DMS 273 (cell line): ENCODE measurements around the gene USP49.
"Not testable (repeated sequence)": the region's sequence is repeated elsewhere in the genome, so short reads cannot be mapped to it uniquely, and the experiment has no call there.

ENCODE experiments used
- DNase-seq: peaks from one replicate; lab custom pipeline; 2025; ENCODE audit not compliant: unreplicated experiment; lab: John Stamatoyannopoulos, UW

The USP49 gene

GRCh38 chr6:41783106-41783780, 111.9 kb downstream of the USP49 start:
- no peak for DNase-seq

- no peak for DNase-seq
These were observed 113.8 kb downstream of the USP49 start for GRCh38 chr6:41781366-41781730.

DNA sequence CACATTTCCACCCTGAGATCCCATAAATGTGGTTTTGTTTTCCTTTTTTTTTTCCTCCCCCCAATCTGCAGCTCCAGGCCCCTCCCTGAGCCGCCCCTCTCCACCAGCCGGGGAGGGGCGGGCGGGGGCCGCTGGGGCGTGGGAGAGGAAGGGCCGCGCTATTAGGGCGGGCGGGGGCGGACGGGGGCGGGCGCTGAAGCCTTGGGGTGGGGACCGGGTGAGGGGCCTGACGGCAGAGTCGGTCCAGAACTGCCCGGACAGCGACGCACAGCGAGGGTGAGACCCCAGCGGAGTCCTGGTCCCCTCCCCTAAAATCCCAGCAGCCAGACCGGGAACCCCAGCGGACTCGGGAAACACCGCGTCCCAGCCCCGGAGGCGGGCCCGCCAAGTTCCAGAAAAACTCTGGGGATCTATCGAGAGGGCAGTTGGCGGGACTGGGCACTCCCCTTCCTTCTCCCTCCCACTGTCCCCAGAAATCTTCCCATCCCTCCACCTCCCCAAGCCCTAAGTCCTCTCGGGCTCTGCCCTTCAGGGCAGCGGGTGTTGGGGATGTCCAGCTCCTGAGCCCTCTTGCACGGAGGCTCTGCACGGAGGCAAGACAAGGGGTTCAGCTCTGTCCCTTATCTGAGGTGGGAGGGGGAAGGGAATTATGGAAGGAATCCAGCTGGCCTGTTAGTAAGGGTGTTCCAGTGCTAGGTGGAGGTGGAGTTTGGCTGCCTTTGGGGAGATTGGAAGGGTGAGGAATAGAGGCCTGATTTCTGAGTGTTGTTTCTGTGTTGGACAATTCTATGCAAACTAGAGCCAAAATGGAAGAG, 114.4 kb downstream of the USP49 start, which contains the start of gene PRICKLE4:
PRICKLE4 (plus strand) TSS at position 232 of the 815 bp plus-strand sequence. CDS start 2,692 bp downstream, outside the sequence.
- DNase-seq, result peak; percentile 62

DNA sequence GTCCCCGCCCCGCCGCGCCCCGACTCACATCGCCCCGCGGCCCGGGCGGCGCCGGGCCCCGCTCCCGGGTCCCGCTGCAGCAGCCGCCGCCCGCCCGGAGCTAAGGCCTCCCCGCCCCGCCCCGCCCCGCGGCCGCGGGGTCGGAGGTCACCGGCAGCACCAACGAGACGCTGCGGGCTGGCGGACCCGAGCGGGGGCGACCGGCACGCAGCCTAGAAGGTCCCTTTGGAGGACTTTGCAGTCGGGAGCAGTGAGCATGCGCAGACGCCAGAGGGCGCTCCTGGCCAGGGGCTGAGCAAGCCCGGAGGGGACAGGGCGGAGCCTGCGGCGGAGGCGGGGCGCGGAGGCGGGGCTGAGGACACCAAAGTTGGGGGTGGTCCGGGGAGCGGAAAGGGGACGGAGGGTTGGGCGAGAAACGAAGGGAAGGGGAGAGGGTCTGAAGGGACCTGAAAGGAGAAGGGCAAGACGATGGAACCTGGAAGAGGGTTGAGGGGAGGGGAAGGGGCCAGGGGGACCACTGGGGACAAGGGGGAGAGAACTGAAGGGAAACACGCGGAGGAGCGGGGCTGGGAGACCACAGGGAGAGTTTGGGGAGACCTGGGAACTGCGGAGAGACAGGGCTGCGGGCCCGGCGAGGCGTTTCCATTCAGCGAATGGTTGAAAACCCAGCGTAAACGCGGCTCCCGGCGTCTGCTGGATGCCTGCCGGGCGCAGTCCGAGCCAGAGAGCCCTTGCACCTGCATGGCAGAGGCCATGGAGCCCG, 115.2 kb downstream of the USP49 start, which contains the start of gene FRS3:
FRS3 (minus strand) TSS at position 113 of the 763 bp plus-strand sequence. CDS start 2,913 bp downstream, outside the sequence.
- DNase-seq, result peak; percentile 98

GRCh38 chr6:41779336-41779735, 115.8 kb downstream of the USP49 start:
- DNase-seq, result no peak

- DNase-seq, result no peak
These were observed 116.3 kb downstream of the USP49 start for GRCh38 chr6:41778895-41779294.

DNA sequence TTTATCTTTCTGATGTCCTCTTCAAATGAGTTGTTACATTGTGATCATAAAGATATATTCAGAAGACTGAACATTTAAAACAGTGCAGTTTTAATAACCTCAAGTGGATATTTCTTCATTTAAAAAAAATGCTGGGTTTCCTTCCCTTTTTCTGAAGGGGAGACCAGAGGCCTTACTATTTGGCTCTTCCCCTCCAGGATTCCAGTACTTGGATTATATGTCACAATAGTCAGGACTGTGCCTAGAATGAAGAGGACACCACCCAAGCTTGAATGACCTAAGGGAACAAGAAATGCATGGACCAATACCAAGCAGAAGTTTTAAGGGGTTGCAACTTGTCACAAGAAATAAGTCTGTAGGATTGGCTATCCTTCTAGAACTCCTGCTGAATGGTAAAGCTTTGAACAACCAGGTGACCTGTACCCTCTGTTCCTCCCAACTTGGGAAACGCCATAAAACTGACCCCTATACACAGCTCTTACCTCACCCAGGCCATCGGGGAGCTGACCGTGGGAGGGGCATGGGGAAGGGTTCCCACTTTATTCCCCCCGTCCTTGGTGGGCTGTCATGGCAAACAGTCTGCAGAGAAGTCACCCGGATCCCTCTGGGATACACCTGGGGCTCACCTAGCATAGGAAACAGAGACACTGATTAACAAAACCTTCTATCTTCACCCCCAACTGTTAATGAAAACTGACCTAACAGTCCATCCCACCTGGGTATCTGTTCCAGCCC, 117.5 kb downstream of the USP49 start:
- DNase-seq, result no peak

GRCh38 chr6:41775293-41775882, 119.8 kb downstream of the USP49 start:
- DNase-seq, result no peak

DNA sequence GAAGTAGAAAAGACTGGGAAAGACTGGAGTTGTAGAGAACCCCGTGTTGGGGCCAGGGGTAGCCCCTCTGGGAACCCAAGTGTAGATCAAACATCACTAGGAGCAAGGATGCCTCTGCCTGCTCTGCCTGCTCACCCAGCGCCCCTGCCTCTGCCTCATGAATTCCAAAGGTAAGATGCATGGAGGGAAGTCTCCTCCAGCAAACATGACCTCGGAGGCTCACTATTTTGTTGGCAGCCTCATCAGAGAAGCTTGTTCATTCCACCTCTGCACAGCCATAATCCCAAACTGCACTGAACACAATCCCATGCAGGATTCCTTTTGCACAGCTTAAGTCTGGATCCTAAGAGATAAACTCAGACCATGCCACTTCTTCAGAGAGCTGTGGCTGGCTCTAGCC, 120.3 kb downstream of the USP49 start:
- DNase-seq, result no peak

DNA sequence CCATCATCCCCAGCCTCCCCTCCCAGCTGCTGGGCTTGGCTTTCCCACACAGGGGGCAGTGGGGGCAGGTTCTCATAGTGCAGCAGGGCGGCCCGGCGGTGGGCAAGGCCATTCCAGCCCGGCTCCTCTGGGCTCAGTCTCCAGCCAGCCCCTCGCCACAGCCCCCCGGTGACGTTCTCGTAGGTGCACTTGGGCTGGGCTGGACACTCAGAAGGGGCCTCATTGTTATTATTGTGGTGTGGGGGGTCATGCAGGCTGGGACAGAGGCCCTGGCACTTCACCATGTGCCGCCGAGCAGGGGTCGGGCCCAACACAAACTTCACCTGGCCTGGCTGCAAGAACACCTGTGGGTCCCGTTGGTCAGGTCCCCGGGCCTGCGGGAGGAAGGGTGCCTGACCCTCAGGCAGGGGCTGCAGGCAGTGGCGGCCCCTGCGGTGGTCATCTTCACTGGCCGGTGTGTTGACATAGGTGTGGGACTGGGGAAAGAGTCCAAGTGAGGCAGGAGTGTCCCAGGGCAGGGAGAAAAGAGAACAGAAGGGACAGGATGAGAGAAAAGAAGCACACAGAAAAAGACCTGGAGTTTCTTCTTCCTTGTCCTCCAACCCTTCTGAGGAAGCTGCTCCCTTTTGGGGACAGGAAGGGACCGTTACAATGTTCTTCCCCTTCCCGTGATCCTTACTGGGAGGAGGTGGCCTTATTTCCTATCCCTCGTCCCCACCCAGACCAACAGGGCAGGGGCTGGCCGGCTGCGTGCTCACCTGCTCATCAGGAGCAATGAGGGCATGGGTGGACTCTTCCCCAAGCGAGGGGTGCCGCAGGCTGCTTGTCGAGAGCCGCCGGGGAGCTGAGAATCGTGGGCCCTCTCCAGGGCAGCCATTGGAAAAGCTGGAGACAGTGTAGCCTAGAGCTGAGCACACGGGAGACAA, 123.9 kb downstream of the USP49 start:
- no peak for DNase-seq

- DNase-seq, result no peak
These were observed 124.7 kb downstream of the USP49 start for GRCh38 chr6:41770381-41771057.

DNA sequence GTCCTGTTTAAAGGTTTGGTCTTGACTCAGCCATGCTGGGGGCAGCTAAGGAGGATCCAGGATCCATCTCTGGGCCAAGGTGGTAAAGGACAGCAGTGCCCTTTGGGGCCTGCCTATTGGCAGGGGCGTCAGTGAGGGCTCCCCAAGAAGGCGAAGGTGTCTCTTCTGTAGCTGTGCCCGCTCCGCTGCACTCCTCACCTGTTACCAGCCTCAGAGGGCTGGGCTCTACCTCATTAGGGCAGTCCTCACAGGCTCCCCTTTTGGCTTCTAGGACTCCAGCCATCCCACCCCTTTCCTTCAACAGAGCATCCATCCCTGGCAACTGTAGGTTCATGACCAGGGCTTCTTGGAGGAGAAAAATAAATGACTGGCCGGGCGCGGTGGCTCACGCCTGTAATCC, 125.8 kb downstream of the USP49 start:
- no peak for DNase-seq

DNA sequence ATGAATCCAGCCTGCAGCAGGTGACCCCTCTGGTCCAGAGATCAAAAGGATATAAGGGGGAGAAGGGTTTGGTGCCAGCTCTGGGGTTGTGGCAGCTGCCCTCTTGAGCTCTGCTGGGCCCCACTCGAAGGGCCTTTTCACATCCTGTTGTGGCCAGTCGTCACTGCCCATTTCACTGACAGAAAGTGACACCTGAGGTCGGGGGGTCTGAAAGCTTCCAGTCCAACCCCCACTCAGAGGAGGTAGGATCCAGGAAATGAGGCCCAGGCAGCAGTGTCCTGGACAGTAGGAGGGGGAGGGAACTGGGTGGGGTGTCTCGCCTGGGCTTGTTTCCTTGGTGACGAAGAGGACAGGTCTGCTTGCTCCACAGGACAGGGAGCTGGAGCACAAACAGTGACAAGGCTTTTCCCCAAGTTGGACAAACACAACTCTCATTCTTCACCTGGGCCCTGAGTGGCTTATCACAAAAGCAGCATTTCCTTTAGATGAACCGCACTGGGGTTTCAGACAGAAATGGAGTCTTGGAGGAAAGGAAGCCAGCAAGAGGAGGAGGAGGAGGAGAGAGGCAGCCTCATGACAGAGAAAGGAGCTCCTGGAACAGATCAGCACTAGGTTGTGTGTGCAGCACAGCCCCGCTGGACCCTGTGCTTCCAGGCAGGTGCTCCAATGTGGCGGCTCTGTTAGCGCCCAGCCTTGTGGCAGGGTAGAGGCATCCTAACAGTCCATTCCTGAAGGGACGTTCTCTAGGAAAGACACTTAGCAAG, 126.4 kb downstream of the USP49 start:
- no peak for DNase-seq

DNA sequence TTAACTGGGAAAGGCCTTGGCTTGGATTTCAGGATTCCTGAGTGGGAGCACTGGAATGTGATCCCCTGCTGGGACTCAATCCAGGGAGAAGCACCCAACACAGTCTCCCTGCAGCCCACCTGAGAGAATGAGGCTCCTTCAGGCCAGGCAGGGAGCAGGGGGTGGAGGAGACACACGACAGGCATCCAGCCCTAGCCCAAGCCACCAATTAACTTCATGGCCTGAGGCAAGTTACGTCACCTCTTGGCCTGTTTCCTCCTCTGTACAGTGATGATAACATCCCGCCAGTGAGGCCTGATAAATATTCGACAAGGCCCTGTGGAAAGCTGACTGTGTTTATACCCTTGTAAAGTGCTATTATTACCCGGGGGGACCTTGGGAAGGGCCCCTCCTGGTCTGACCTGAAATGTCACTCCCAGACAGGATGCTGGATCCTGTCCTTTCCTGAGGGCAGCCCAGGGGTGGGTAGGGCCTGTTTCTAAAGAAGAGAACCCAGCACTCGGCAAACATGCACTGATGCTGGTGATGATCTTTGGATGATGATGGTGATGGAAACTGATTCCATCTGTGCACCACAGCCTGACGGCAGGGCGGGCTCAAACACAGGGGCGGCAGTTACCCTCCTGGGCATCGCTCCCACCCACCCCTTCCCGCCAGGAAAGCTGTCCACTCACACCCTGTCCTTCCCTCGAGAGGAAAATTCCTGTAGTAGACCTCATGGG, 127.9 kb downstream of the USP49 start:
- peak; percentile 52 for DNase-seq

DNA sequence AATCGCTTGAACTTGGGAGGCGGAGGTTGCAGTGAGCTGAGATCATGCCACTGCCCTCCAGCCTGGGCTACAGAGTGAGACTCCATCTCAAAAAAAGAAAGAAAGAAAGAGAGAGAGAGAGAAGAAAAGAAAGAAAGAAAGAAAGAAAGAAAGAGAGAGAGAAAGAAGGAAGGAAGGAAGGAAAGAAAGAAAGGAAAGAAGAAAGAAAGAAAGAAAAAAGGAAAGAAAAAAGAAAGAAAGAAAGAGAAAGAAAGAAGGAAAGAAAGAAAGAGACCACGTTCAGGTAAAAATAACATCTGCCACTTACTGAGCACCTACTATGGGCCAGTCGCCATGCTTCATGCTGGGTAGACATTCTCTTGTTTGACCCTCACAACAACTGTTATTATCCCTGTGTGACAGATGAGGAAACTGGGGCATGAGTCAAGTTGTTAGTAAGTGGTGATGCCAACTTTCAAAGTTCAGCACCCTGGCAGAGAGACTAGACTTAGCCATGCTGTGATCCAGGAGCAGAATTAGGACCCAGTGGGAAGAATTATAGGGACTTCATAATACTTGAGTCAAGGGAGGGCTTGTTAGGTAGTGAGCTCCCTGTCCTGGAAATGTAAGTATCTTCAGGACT, 129.0 kb downstream of the USP49 start:
- DNase-seq, result not testable (repeated sequence)

- DNase-seq, result no peak
These were observed 131.7 kb downstream of the USP49 start for GRCh38 chr6:41763470-41763869.
